COLO668 (cell line): ENCODE data around the gene PITRM1.

Source experiments
- DNase-seq: peaks from one replicate; lab custom pipeline; 2025; ENCODE audit not compliant: unreplicated experiment; lab: John Stamatoyannopoulos, UW

Gene PITRM1

DNA sequence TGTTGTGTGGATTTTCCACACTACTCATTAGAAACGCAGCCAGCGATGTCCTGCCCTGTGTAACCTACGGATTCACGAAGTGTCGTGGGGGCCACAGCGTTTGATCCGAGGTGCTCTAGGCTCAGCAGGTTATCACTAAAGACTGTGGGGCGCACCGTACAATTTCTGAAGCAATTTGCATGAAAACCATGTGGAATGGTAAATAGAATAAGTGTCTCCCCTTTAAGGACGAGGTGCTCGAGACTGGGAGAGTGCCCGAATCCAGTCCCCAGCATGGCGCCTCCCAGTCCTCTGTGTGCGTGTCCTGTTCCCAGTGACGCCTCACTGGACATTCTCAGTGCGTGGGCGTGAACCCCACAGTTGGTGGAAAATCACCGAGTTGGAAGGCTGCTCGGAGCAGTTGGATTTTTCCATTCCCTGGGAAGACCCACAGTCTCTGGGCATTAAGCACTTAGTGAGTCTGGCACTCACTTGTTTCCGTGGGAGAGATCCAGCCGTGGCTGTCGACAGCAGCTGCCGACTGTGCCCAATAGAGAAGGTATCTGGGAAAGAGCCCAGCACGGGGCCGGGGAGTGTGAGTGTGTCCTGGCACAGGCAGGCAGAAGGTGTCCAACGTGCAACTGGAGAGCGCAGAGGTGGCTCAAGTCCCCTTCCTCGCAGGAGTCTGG lies 68.2 kb downstream of the PITRM1 start:
- no peak for DNase-seq

DNA sequence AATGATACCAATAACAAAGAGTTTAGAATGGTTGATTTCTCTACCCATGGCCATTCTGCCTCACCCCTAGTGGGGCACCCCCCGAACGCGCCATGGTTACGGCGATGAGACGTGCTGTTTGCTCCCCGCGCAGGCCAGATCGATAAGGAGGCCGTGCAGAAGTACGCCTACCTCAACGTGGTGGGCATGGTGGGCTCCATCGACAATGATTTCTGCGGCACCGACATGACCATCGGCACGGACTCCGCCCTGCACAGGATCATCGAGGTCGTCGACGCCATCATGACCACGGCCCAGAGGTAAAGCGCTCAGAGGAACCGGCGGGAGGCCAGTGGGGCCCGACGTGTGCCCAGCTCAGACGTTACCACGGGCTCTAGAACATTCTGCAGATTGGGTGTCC lies 68.9 kb downstream of the PITRM1 start:
- no peak for DNase-seq

DNA sequence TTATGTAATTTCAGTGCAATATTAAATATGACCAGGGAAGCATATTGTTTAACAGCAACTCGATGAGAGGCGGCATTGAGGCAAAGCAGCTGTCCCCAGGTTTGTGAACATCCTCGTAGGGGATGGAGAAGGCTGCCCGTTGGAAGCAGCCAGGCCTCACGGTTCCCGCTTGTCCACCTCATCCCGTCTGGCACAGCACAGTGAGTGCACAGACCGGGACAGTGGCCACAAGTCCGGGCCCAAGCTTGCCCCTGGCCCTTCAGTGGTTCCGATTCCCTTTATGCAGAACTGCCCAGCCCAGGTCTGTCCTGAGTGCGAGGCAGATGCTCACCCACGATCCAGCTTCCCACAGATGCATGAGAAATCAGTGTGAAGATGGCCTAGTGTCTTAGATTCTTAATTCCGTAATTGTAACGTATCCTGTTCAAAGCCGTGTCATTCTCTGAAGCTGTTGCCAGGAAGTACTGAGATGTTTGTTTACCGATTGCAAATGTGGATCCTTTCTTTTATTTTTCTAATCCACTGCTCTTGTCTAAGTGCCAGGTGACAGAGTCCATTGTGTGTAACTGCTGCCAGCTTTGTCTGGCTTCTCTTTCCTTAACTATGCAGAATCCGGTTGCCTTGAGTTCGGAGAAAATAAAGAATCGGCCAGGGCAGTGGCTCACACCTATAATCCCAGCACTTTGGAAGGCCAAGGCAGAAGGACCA lies 69.7 kb downstream of the PITRM1 start:
- peak; percentile 13 for DNase-seq

DNA sequence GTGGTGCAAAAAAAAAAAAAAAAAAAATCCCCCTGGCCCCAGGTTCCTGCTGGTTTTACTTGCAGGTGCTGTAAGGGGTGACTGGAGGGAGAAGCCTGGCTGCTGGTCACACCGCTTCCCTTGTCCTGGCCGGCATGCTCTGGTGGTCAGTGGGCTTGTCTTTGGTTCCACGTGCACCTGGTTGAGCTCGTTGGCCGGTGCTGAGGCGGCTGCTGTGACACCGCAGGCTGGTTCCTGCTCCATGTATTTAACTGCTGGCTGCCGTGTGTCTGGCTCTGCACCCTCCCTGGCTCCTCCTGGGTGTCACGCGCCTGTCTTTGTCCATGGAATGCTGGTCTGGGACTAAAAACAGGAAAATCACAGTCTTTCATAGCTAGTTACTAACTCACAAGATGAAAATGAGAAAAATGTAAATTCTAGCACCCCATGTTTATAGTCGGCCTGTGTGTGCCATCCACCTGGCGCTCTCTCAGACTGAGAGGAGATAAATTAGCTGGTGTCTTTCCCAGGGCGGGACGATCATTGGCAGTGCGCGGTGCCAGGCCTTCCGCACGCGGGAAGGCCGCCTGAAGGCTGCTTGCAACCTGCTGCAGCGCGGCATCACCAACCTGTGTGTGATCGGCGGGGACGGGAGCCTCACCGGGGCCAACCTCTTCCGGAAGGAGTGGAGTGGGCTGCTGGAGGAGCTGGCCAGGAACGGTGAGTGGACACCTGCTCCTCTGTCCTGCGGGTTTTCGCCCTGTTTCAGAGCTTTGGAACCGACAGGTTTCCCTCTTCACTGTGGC lies 71.5 kb downstream of the PITRM1 start:
- no peak for DNase-seq

DNA sequence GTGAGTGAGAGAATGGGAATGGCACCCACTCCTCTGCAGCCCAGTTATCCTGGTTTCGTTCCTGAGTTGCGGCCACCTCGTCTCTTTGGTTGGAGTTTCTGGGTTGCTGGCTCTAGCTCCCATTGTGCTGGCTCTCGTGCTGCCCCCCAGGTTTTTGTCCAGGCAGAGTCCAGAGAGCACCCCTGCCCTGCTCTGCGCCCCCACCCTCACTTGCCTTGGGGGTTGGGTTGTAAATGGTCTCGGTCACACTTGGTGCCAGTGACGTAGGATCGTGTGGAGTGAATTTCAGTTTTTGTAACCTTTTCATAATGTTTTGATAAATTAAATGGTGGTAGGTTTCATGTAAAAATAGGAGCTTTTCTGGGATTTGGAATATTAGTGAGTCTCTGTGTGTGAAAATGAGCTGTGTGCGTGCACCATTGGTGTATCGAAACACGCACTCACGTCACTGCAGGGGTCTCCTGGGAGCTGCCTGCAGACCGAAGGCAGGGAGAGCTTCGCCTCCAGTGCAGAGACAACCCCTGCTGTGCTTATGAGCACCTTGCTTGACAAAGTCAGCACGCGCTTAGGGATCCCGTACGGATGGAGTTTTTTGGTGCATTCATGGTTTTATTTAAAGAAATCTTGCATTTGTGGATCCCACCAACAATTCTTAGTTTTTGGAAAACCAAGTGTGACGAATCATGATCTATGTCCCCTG lies 72.3 kb downstream of the PITRM1 start:
- DNase-seq: no peak

DNA sequence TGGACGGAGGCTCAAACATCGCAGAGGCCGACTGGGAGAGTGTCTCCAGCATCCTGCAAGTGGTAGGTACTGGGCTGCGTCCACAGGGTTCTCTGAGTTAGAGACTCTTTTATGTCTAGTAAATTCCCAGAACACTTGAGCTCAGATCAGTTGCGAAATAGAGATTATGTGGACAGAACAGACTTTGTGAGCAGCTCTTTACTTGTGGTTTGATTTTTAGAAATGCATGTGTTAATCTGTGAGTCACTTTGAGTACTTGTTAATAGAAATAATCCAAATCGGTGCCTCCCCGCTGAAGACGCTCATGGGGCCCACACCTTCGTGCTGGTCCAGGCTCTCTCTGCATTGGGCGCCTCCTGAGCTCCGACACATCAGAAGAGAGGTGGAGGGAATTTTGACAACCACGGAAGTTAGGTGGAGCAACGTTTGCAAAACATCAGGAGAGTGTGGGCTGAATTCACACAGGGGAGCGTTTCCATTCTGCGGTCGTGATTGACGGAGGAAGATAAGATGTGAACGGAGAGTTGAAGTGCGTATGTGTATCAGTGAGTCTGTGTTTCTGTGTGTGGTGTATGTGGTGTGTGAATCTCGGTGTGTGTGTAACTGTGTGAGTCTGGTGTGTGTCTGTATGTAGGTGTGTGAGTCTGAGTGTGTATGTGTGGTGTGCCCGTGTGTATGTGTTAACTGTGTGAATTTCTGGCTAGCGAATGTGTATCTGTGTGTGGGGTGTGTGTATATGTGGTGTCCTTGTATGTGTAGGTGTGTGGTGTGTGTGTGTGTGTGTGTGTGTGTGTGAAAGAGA lies 73.1 kb downstream of the PITRM1 start:
- DNase-seq: no peak

DNA sequence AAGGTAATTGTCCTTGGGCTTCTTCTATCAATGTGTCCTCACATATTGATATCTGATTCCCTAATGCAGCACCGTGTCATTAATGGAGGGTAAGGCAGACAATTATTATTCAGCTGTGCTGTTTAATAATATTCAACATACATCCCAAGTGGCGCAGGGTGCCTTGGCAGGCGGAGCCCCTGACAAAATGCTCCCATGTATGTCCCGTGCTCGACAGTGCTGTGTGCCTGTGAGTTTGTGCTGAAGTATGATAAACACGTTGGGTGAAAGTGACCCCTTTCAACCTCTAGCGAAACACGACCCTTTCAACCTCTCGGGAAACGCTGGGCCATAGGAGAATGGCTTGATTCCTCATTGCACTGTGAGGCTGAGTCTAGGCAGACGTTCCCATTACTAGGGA lies 73.9 kb downstream of the PITRM1 start:
- no peak for DNase-seq

DNA sequence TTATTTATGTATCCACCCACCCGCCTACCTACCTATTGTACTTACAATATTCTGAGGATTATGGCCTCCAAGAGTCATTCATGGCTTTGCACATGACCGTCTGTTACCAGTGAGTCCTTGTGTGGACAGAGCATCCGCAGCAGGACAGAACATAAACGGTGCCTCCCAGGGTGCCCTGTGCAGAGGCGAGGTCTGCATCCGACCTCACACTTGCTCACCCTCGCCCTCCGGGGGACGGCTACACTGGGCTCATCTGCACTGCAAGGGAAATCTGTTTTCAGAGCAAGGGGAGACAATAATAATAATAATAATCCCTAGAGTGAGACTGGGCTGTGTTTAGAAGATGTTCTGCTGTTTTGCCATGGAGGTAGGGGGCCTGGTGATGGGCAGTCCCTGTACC lies 75.4 kb downstream of the PITRM1 start:
- DNase-seq: no peak

DNA sequence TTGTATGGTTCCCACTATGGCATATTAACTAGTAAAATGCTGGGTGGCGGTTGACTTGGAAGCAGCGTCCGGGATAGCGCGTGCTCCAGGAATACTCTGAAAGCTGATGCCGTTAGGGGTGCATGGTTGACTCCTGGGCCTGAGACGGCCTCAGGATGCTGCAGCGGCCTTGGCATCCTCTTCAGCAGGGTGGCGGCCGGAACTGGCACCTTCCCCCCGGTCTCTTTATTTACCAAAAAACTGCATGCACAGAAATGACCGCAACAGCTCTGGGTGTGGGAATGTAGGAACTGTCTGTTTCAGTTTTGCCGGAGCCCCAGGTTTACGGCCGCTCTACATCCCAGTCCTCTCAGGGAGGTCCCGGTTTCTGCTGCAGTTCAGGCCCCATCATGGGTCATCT lies 76.4 kb downstream of the PITRM1 start:
- DNase-seq: no peak

DNA sequence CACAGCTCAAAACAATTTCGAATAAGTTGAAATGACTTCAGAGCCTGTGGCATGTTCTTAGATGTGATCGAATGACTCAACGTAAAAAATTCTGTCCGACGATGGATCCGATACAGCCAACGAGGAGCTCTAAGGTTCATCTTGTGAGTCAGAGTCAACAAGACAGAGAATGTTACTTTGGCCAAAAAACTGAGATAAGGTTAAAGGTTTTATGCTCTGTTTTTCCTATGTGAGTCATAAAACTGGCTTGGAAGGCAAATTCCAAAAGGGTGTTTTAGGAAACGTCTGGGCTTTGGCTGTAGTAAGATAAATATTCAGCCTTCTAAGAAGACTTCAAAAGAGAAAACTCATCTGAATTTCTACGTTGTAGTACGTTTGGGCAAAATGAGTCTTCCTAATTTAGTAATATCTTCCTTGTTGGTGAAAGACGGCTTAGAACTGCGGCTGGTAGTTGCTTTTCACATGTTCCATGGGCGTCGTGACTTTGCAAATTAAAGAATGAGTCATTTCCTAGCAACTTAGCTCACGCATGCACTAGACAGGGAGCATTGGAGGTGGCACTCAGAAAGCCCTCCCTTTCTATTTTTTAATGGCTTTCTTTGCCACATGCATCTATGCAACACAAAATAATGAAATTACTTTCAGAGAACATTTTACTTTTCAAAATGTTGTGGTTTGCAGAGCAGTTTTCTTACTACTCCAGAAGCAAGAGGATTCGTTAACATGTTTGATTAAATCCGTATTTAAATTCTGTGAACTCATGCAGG lies 77.0 kb downstream of the PITRM1 start:
- no peak for DNase-seq

DNA sequence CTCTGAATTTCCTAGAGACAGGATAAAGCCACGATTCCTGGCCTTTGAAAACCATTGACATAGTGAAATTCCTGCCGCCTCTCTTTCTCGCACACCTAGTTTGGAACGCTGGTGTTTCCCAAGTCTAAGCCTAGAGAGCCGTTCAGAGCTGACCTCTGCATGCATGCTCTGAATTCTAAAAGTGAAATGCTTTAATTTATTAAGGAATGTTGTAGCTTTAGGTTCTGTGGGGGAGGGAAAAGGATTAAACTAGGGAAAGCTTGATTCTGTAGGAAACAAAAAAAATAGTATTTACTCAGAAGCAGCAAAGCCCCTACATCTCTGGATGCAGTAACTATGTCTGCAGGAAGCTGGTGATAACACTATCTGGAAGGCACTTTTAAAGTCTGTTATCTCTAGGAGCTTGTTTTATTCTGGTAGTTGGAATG lies 78.0 kb downstream of the PITRM1 start:
- no peak for DNase-seq

DNA sequence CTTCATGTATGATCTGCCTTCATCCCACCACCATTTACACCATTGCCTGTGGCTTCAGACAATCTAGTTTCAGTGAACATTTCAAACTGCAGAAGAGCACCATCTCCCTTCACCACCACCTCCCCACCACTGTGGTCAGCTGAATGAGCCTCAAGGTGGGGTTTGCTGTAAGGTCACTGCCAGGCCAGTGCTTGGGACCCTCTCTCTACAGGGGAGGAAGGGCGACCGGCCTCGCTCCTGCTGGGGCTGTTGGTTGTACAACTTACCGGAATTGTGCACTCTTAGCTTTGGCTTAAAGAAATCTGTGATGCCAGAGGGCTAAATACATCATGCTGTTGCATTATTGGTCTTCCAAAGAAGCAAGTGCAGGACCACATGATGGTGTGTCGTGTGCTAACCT lies 78.6 kb downstream of the PITRM1 start:
- DNase-seq: no peak

DNA sequence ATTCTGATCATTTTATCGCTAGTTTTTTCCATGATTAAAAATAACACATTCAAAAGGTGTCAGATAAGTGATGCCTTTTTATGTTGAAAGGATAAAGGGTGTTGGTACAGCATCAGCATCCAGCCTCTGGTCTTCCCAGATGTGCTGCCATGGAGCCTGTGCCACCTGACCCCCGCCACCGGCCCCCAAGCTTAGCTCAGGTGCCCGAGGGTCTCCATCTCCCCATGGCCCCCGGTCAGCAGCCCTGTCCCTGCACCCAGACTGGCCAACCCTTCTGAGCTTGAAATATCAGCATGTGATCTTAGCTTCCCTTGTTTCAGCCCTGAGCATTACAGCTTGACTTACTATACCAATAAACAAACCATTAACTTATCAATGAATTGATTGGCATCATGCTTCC lies 80.7 kb downstream of the PITRM1 start:
- DNase-seq: no peak

DNA sequence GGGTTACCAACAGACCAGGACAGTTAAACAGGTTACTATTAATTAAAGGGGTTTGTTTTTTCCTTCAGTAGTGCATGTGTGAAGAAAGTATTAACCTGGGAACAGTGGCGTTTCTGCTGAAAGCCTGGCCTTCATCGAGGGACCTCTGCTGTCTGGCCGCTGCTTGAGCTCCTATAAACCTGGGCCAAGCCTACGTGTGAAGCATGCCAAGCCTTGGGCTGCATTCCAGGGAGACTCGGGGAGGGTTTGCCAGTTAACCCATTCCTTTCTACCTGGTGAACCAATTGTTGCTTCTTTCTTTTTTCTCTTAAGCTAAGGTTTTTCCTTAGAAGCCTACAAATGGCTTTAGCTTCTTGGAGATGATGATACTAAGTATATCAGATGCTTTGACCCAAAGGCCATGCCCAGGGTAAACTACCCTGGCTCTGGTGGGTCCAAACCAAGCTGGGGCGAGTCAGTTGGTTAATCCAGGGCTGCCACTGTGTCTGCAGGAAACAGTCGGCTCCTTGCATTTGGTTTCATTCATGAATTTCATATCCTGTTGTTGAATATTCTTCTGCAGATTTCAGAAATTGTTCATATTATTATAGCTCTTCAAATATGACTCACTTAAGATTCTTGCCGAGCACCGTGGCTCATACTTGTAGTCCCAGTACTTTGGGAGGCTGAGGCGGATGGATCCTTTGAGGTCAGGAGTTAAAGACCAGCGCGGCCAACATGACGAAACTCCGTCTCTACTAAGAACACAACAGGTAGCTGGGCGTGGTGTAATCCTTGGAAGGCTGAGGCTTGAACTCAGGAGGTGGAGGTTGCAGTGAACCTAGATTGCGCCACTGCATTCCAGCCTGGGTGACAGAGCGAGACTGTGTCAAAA lies 81.4 kb downstream of the PITRM1 start:
- DNase-seq: no peak

DNA sequence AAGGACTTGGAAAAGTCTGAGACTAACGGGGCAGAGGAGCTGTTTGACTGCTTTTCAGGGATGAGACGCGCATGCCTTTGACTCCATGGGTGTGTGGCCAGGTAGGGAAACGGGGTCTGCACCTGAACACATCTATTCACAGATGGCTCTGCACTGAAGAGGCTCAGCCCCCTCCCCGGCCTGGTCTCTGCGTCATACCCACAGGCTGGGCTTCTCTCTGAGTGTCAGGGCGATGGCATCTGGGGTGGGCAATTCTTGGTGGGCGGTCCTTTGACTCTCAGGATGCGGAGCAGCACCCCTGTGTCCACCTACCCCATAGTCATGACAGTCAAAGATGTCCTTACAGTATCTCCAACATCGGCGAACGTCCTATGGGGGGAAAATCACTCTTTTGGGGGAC lies 82.2 kb downstream of the PITRM1 start:
- no peak for DNase-seq
